Renal cortex interstitium (tissue), 11 donors: ENCODE data around the gene ZNF668. TPM values are rescaled to one million over a fixed set of nuclear protein-coding genes. Genes with fewer than 3 reads are reported as not detected.
A peak's percentile ranks its signal among the peaks of the same experiment; 100 is the strongest.

ENCODE experiments used
- DNase-seq, 11 donors: peaks; one replicate each; pipeline ENCODE4 v3.0.0-alpha.2; 2013; ENCODE audit warnings: low read depth in 9 of 11, low spot score in 4 of 11; ENCODE audit errors: extremely low read depth in 1 of 11
- polyA plus RNA-seq, 3 donors: library from polyadenylated mRNA; unstranded; fragments of 120-200 nt; gene quantifications; one replicate each; pipeline ENCODE4 v1.2.1, GENCODE V29; 2013; ENCODE audit not compliant: insufficient read length in 3 of 3

ZNF668 gene
- polyA plus RNA-seq, 3 donors, result 3.6 to 6.9 (median 5.4) TPM

GRCh38 chr16:31084584-31085302 is 10.7 kb upstream of the ZNF668 start:
- DNase-seq, result no peak

- no peak for DNase-seq
Observed at GRCh38 chr16:31083981-31084380, 9.9 kb upstream of the ZNF668 start.

- DNase-seq, result no peak
Observed at GRCh38 chr16:31083556-31083955, 9.5 kb upstream of the ZNF668 start.

- DNase-seq, result no peak
Observed at GRCh38 chr16:31083081-31083480, 9.0 kb upstream of the ZNF668 start.

GRCh38 chr16:31082368-31083045 is 8.5 kb upstream of the ZNF668 start:
- DNase-seq, result no peak

GRCh38 chr16:31081428-31082351 is 7.7 kb upstream of the ZNF668 start:
- DNase-seq, result no peak

- DNase-seq, result no peak
Observed at GRCh38 chr16:31080756-31081419, 6.8 kb upstream of the ZNF668 start.

- DNase-seq, result no peak
Observed at GRCh38 chr16:31080035-31080629, 6.1 kb upstream of the ZNF668 start.

- DNase-seq, result no peak
Observed at GRCh38 chr16:31079342-31079944, 5.4 kb upstream of the ZNF668 start.

GRCh38 chr16:31078597-31079341 is 4.7 kb upstream of the ZNF668 start:
- no peak for DNase-seq

- no peak for DNase-seq
Observed at GRCh38 chr16:31077592-31078396, 3.8 kb upstream of the ZNF668 start.

GRCh38 chr16:31077024-31077423 is 3.0 kb upstream of the ZNF668 start:
- no peak for DNase-seq

GRCh38 chr16:31076319-31076718 is 2.3 kb upstream of the ZNF668 start:
- DNase-seq, result no peak

GRCh38 chr16:31074814-31075183 is 759 bp upstream of the ZNF668 start:
- DNase-seq, result no peak

GRCh38 chr16:31073142-31073969 is 684 bp downstream of the ZNF668 start:
- DNase-seq, result peak; percentile 75 to 93 (median 88)

- peak in 1 of 11 donors; percentile 9 for DNase-seq
Observed at GRCh38 chr16:31072540-31073141, 1.4 kb downstream of the ZNF668 start.
